Activated CD4-positive, alpha-beta T cell treated with anti-CD3 and anti-CD28 coated beads, Interleukin-2, amount 10 ng/mL, durations not matched to agents 24 days and 14 days (primary cell): ENCODE data around the gene SELENOW. TPM values are rescaled to one million over a fixed set of nuclear protein-coding genes. Genes with fewer than 3 reads are reported as not detected.

Experiments used
- DNase-seq: peaks from one replicate; pipeline ENCODE4 v3.0.0; 2022
- H3K27ac Mint-ChIP-seq: one replicate; pipeline ENCODE4 v1.8.0; 2022; ENCODE audit warnings: mild to moderate bottlenecking, mixed read lengths
- H3K27me3 Mint-ChIP-seq: one replicate; pipeline ENCODE4 v1.8.0; 2022; ENCODE audit warnings: mixed read lengths
- H3K36me3 Mint-ChIP-seq: one replicate; pipeline ENCODE4 v1.8.0; 2022; ENCODE audit warnings: low read depth, mild to moderate bottlenecking, mixed read lengths
- H3K4me1 Mint-ChIP-seq: one replicate; pipeline ENCODE4 v1.8.0; 2021; ENCODE audit warnings: mixed read lengths
- H3K4me3 Mint-ChIP-seq: one replicate; pipeline ENCODE4 v1.8.0; 2022; ENCODE audit warnings: mild to moderate bottlenecking, moderate library complexity, mixed read lengths
- H3K9me3 Mint-ChIP-seq: one replicate; pipeline ENCODE4 v1.8.0; 2021; ENCODE audit warnings: mixed read lengths
- intact Hi-C: fragments of 100-400 bp; cut with micrococcal nuclease; formaldehyde crosslinking; loops from one replicate; pipeline ENCODE4 v1.15.1; 2023
- total RNA-seq: library from RNA; stranded (reverse); gene quantifications from 2 replicates; pipeline ENCODE4 v1.2.3, GENCODE V29; 2022

Gene SELENOW
- total RNA-seq, 1 donor from 2014 or later: 111 TPM

GRCh38 chr19:47750752-47751151, 27.8 kb upstream of the SELENOW start:
- Mint-ChIP-seq H3K36me3 (peaks cover 67% of the 10 kb centered on the region), H3K4me3 (no peak overlapping the region), H3K9me3 (no peaks in the 10 kb centered on the region), H3K27ac (no peak overlapping the region), H3K27me3 (no peaks in the 10 kb centered on the region), H3K4me1 (peaks cover 19% of the 10 kb centered on the region)
- DNase-seq: no peak
- intact Hi-C loops: no loop called here

- Mint-ChIP-seq H3K4me3 (no peak overlapping the region), H3K36me3 (peaks cover 72% of the 10 kb centered on the region), H3K27ac (no peak overlapping the region), H3K9me3 (no peaks in the 10 kb centered on the region), H3K4me1 (peaks cover 16% of the 10 kb centered on the region), H3K27me3 (no peaks in the 10 kb centered on the region)
- intact Hi-C loops: no loop called here
- DNase-seq: no peak
Measured at GRCh38 chr19:47752440-47753211, 25.9 kb upstream of the SELENOW start.

- no peak for DNase-seq
- no peaks in the 10 kb centered on the region for H3K9me3 Mint-ChIP-seq
- H3K27me3 Mint-ChIP-seq: no peaks in the 10 kb centered on the region
- H3K27ac Mint-ChIP-seq: no peak overlapping the region
- intact Hi-C loops: no loop called here
- peaks cover 73% of the 10 kb centered on the region for H3K36me3 Mint-ChIP-seq
- H3K4me3 Mint-ChIP-seq: no peak overlapping the region
- peaks cover 6% of the 10 kb centered on the region for H3K4me1 Mint-ChIP-seq
Measured at GRCh38 chr19:47754206-47755064, 24.1 kb upstream of the SELENOW start.

GRCh38 chr19:47755065-47755761, 23.3 kb upstream of the SELENOW start:
- Mint-ChIP-seq H3K27ac (no peak overlapping the region), H3K27me3 (no peaks in the 10 kb centered on the region), H3K9me3 (no peaks in the 10 kb centered on the region), H3K4me3 (no peak overlapping the region), H3K36me3 (peaks cover 73% of the 10 kb centered on the region), H3K4me1 (peaks cover 5% of the 10 kb centered on the region)
- no peak for DNase-seq
- intact Hi-C loops: no loop called here

- no peak for DNase-seq
- no peak overlapping the region for H3K27ac Mint-ChIP-seq
- no peaks in the 10 kb centered on the region for H3K27me3 Mint-ChIP-seq
- peaks cover 5% of the 10 kb centered on the region for H3K4me1 Mint-ChIP-seq
- H3K36me3 Mint-ChIP-seq: peaks cover 68% of the 10 kb centered on the region
- H3K4me3 Mint-ChIP-seq: no peak overlapping the region
- intact Hi-C loops: no loop called here
- no peaks in the 10 kb centered on the region for H3K9me3 Mint-ChIP-seq
Measured at GRCh38 chr19:47755762-47756626, 22.5 kb upstream of the SELENOW start.

GRCh38 chr19:47756627-47756929, 21.9 kb upstream of the SELENOW start:
- DNase-seq: no peak
- Mint-ChIP-seq H3K4me3 (no peak overlapping the region), H3K4me1 (peaks cover 4% of the 10 kb centered on the region), H3K9me3 (no peaks in the 10 kb centered on the region), H3K36me3 (peaks cover 62% of the 10 kb centered on the region), H3K27ac (no peak overlapping the region), H3K27me3 (no peaks in the 10 kb centered on the region)
- intact Hi-C loops: no loop called here

- Mint-ChIP-seq H3K9me3 (no peaks in the 10 kb centered on the region), H3K4me3 (no peak overlapping the region), H3K27ac (no peak overlapping the region), H3K27me3 (no peaks in the 10 kb centered on the region), H3K4me1 (peaks cover 3% of the 10 kb centered on the region), H3K36me3 (peaks cover 59% of the 10 kb centered on the region)
- intact Hi-C loops: no loop called here
- DNase-seq: no peak
Measured at GRCh38 chr19:47756953-47757608, 21.4 kb upstream of the SELENOW start.

- DNase-seq: no peak
- Mint-ChIP-seq H3K27me3 (no peaks in the 10 kb centered on the region), H3K9me3 (no peaks in the 10 kb centered on the region), H3K4me1 (peaks cover 2% of the 10 kb centered on the region), H3K27ac (no peak overlapping the region), H3K36me3 (peaks cover 52% of the 10 kb centered on the region), H3K4me3 (no peak overlapping the region)
- intact Hi-C loops: no loop called here
Measured at GRCh38 chr19:47757617-47758442, 20.7 kb upstream of the SELENOW start.

GRCh38 chr19:47758443-47758804, 20.1 kb upstream of the SELENOW start:
- intact Hi-C loops: no loop called here
- Mint-ChIP-seq H3K27ac (peak overlapping the region; percentile 20), H3K4me1 (peaks cover 2% of the 10 kb centered on the region), H3K36me3 (peaks cover 46% of the 10 kb centered on the region), H3K9me3 (no peaks in the 10 kb centered on the region), H3K27me3 (no peaks in the 10 kb centered on the region), H3K4me3 (no peak overlapping the region)
- DNase-seq: no peak

- no peaks in the 10 kb centered on the region for H3K9me3 Mint-ChIP-seq
- no peaks in the 10 kb centered on the region for H3K27me3 Mint-ChIP-seq
- H3K4me1 Mint-ChIP-seq: peaks cover 4% of the 10 kb centered on the region
- peaks cover 32% of the 10 kb centered on the region for H3K36me3 Mint-ChIP-seq
- no peak for DNase-seq
- H3K4me3 Mint-ChIP-seq: no peak overlapping the region
- H3K27ac Mint-ChIP-seq: no peak overlapping the region
- intact Hi-C loops: no loop called here
Measured at GRCh38 chr19:47760632-47760999, 17.9 kb upstream of the SELENOW start.

GRCh38 chr19:47761566-47761965, 16.9 kb upstream of the SELENOW start:
- Mint-ChIP-seq H3K27ac (no peak overlapping the region), H3K4me1 (peaks cover 4% of the 10 kb centered on the region)
- intact Hi-C loops: no loop called here

GRCh38 chr19:47762151-47762550, 16.4 kb upstream of the SELENOW start:
- no peak for DNase-seq
- Mint-ChIP-seq H3K36me3 (peaks cover 26% of the 10 kb centered on the region), H3K27ac (no peak overlapping the region), H3K4me1 (peaks cover 4% of the 10 kb centered on the region), H3K4me3 (no peak overlapping the region), H3K27me3 (no peaks in the 10 kb centered on the region), H3K9me3 (no peaks in the 10 kb centered on the region)
- intact Hi-C loops: no loop called here

More at GRCh38 chr19:47761566-47761965, 16.9 kb upstream of the SELENOW start:
- Mint-ChIP-seq H3K27me3 (no peaks in the 10 kb centered on the region), H3K9me3 (no peaks in the 10 kb centered on the region), H3K36me3 (peaks cover 30% of the 10 kb centered on the region), H3K4me3 (no peak overlapping the region)
- DNase-seq: no peak
